Measurements from ENCODE around the gene CCDC85C.

Gene CCDC85C

DNA sequence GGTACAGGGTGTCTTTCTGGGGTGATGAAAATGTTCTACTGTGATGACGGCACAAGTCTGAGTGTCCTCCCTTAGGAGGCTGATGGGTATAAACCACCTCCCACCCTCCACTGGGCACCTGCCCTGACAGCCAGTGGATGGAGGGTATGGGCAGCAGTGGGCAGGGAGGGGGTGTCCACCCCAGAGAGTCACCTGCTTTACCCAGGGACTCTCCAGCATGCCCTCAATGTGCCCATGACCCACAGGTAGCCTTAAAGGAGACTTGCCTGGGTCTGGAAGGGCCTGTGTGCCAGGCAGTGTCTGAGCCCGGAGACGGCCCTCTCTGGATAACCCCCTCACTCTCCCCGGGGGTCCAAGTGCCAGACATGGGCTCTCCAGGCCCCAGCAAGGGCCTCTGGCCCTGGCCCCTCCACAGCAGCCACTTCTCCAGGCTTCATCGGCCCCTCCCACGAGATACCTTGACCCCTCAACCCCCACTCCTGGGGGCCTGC, 84.0 kb downstream of the CCDC85C start:
- no peak for DNase-seq

DNA sequence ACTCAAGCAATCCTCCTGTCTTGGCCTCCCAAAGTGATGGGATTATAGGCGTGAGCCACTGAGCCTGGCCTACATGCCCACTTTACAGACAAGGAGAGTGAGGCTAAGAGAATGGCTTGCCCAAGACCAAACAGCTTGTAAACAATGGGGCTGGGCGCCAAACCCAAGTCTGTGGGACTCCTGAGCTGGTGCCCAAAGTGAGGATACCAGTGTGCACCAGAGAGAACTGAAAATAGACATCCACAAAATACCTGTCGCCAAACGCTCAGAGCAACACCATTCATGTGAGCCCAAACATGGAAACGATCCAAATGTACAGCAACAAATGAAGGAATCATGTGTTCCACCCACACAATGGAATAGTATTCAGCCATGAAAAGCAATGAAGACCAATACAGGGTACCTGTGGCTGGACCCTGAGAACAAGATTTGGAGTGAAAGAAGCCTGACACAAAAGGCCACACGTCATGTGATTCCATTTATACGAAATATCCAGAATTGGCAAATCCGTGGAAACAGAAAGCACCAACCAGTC, 84.6 kb downstream of the CCDC85C start:
- no peak for DNase-seq

GRCh38 chr14:99518441-99519346, 85.3 kb downstream of the CCDC85C start:
- peak; percentile 83 for DNase-seq

GRCh38 chr14:99517643-99518381, 86.2 kb downstream of the CCDC85C start:
- DNase-seq: no peak

- DNase-seq: no peak
Measured at GRCh38 chr14:99516871-99517642, 87.0 kb downstream of the CCDC85C start.

DNA sequence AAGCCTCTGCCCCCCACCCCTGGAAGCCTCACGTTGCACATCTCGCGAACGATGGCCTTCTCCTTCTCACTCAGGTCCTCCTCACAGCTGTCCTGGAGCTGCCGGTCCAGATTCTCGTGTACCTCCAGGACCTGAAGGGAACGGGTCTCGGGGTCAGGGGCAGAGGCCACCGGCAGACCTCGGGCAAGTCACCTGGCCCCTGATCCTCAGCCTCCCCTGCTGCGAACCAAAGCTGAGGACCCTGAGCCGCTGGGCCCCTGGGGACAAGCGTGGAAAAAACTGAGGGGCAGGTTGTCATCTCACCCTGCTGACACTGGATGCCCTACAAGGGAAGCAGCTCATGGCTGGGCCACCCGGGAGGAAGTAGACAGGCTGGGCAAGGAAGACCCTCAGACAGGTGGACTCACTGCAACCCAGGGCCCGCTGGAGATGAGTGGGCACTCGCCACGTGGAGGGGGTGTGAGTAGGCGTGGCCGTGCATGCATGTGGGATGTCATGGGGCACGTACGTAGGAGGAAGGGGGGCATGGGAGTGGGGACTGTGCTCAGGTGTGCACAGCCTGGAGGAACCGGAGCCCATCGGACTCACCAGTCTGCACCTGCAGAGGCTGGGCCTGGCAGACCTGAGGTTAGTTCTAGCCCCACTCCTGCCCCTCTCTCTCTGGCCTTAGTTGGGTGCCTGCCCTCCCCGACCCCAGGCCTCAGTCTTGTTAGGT, 87.7 kb downstream of the CCDC85C start:
- no peak for DNase-seq

- no peak for DNase-seq
Measured at GRCh38 chr14:99515301-99516155, 88.5 kb downstream of the CCDC85C start.

DNA sequence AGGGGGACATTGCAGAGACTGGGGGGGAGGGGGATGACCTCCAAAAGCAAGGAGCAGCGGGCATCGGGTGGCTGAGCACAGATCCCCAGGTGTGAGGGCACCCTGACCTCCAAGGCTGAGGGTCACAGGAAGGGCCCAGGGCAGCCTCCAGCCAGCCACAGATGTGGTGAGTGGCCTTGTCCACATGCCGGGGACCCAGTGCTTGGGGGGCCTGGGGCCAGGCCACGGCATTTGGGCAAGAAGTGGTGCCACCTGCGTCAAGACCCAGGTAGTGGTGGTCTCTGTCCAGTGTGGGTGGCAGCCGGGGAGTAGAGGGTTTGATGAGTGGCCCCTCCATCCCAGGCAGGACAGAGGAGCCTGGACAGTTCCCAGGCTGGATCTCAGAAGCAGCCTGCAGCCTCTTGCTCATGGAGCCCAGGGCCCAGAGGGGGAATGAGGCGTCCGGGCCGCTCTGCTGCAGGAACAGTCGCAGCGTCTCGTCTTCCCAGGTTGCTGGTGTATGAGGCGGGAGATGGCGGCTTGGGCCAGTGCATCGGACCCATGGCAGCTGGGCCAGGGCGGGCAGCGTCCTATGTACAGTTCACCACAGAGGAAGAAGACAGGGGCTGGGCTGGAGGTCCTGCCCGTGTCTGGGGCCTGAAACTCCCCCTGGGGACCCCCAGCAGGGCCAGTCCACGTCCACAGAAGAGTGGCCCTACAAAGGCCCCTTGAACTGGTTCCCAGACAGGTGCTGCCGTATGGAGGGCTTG, 89.3 kb downstream of the CCDC85C start:
- DNase-seq: no peak

GRCh38 chr14:99513946-99514551, 90.0 kb downstream of the CCDC85C start:
- no peak for DNase-seq

GRCh38 chr14:99513183-99513694, 90.8 kb downstream of the CCDC85C start:
- no peak for DNase-seq

DNA sequence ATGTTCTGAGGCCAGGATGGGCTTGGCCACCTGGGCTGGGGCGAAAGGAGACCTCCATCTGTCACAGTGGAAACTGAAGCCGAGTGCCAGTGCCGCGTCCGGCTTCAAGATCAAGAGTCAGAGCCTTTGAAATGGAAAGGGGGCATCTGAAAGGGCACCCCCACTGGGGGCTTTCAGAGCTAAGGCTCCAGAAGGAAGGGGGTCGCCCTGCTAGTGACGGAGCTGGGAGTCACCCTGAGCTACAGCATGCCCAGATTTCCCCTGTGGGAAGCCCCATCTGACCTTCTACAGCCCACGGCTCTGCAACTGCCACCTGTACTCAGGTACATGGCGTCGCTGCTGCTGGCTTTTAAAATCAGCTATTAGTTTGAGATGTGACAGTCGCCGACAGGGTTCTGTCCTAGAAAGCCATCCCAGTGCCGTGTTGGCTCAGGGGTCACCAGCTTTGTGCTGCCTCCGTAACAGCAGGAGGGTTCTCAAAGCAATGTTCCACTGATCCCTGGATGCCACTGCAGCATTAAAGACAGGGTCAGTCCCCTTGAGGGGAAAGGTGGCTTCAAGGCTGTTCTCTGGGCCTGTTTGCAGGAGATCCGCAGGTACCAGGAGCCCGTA, 91.3 kb downstream of the CCDC85C start:
- no peak for DNase-seq

DNA sequence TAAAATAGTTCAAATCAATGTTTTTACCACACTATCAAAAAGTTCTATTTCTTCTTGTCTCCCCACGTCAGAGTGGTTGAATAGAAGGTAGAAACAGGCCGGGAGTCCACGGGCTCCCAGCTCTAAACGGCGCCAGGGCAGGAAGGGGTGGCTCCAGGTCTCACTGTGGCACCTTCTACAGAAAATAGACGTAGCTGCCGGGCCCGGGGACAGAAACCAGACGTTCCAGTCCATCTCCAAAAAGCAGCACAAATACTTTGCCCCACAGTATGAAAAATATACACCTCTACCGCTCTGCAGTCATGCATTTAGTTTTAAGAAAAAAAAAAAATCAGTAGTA, 91.9 kb downstream of the CCDC85C start:
- no peak for DNase-seq

GRCh38 chr14:99511421-99512109, 92.4 kb downstream of the CCDC85C start:
- no peak for DNase-seq

- DNase-seq: no peak
Measured at GRCh38 chr14:99510556-99511139, 93.4 kb downstream of the CCDC85C start.

- DNase-seq: no peak
Measured at GRCh38 chr14:99509871-99510555, 94.0 kb downstream of the CCDC85C start.

DNA sequence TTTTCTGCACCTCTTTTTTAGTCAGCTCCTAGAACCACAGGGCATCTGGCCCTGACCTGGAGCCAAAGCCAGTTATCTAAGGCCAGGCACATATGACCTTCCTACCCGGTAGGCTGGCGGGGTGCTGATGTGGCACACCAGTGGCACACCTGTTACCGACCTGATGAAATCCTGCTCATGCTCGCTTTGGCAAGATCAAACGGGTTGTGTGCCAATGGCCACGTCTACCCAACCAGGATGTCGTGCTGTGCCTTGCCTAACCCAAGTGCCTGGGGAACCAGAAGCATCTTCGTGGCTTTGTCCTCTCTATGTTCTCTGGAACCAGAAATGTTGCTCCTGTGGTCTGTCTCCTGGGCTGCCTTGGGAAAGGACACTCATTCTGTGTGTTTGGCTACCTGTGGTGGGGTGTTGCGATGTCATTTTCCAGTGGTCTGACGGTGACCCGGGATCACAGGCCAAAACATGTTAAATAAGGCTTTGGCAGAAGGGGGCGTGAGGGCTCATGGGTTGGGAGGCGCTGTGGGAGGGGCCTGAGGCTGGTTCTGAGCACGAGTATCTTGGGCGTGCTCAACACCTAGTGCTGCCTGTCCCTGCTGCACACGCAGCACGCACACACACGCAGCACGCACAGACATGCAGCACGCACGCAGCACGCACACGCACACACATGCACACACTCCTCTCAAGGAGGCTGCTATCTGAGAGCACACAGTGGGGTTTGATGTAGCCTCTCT, 94.9 kb downstream of the CCDC85C start:
- no peak for DNase-seq

Data from CD4-positive, alpha-beta T cell treated with Interleukin-12 subunit alpha and Interleukin-12 subunit beta, for 1 hour (primary cell).